A549 (cell line): ENCODE results near the gene SELP. TPM values are rescaled to one million over a fixed set of nuclear protein-coding genes. Genes with fewer than 3 reads are reported as not detected.
A peak's percentile ranks its signal among the peaks of the same experiment; 100 is the strongest.

Experiments used
- ATAC-seq, 2 experiments: fragments of 200-7000 bp in 1 of 2; fragments of >200 bp in 1 of 2; cut with Nextera tagmentation in 1 of 2; cut with Tn5 transposase in 1 of 2; 3 replicates each; pipeline versions ENCODE4 v1.8.0 to v1.9.1; 2018 to 2020; ENCODE audit warnings: mild to moderate bottlenecking in 1 of 2, moderate library complexity in 1 of 2
- CTCF ChIA-PET: fragments of 300-600 bp; sonication (Branson Sonifier 250); formaldehyde crosslinking; extraction: SDS; loops from one replicate; lab custom pipeline; 2021; ENCODE audit warnings: antibody characterized with exemption, inconsistent platforms; lab: Yijun Ruan, JAX
- POLR2A ChIA-PET: fragments of 350-600 bp; formaldehyde crosslinking; extraction: SDS; loops from one replicate; lab custom pipeline; 2021; ENCODE audit warnings: antibody characterized with exemption, inconsistent platforms; lab: Yijun Ruan, JAX
- DNase-seq, 2 experiments: peaks; one replicate each; pipeline versions ENCODE4 v3.0.0 to v3.0.0-alpha.2; 2011 to 2016; ENCODE audit warnings: low read depth in 1 of 2, low spot score in 1 of 2
- FAIRE-seq: peaks from 2 replicates; lab custom pipeline; 2011; peaks lifted over from hg19 to GRCh38; lab: Jason Lieb, UNC
- H3K27ac ChIP-seq, 2 experiments: fragments of >200 bp; sonication (Bioruptor Twin); formaldehyde crosslinking; 3 replicates each; pipeline ENCODE4 v1.5.1; 2016 to 2017
- H3K4me1 ChIP-seq: fragments of >200 bp; sonication (Bioruptor Twin); formaldehyde crosslinking; 3 replicates; pipeline ENCODE4 v1.6.1; 2016
- H3K4me2 ChIP-seq: fragments of >200 bp; sonication (Bioruptor Twin); formaldehyde crosslinking; 3 replicates; pipeline ENCODE4 v1.6.1; 2016
- H3K4me3 ChIP-seq: fragments of >200 bp; sonication (Bioruptor Twin); formaldehyde crosslinking; 3 replicates; pipeline ENCODE4 v1.5.1; 2016
- H3K9me3 ChIP-seq: fragments of >200 bp; sonication (Bioruptor Twin); formaldehyde crosslinking; 3 replicates; pipeline ENCODE4 v1.6.1; 2016
- CEBPB ChIP-seq, 2 experiments: fragments of >200 bp in 1 of 2; sonication (Bioruptor Twin) in 1 of 2; formaldehyde crosslinking in 1 of 2; IDR thresholded peaks; 2 replicates each; pipeline ENCODE4 v1.6.1; 2012 to 2016
- CHD4 ChIP-seq: fragments of 200-600 bp; sonication (generic); IDR thresholded peaks from 2 replicates; pipeline ENCODE4 v1.6.1; 2016; ENCODE audit warnings: antibody characterized with exemption, mild to moderate bottlenecking, borderline replicate concordance
- EHF ChIP-seq: fragments of 250-450 bp; sonication (Bioruptor Pico); IDR thresholded peaks from 2 replicates; pipeline ENCODE4 v1.5.0; 2020; ENCODE audit warnings: mild to moderate bottlenecking
- EHMT2 ChIP-seq: fragments of 200-600 bp; sonication (generic); IDR thresholded peaks from 2 replicates; pipeline ENCODE4 v1.6.1; 2016; ENCODE audit warnings: antibody characterized with exemption, low read depth, mild to moderate bottlenecking, moderate library complexity
- ESRRA ChIP-seq: fragments of 150-350 bp; IDR thresholded peaks from 2 replicates; pipeline ENCODE4 v1.6.1; 2014; ENCODE audit warnings: mild to moderate bottlenecking, low read length, borderline replicate concordance
- FOSB ChIP-seq: fragments of 250-450 bp; sonication (Bioruptor Pico); IDR thresholded peaks from 2 replicates; pipeline ENCODE4 v1.5.0; 2020; ENCODE audit warnings: mild to moderate bottlenecking, moderate library complexity
- HDAC2 ChIP-seq: fragments of 200-600 bp; sonication (generic); IDR thresholded peaks from 2 replicates; pipeline ENCODE4 v1.6.1; 2016
- HOXA7 ChIP-seq: fragments of 250-450 bp; sonication (Bioruptor Pico); IDR thresholded peaks from 2 replicates; pipeline ENCODE4 v1.5.0; 2020; ENCODE audit warnings: mild to moderate bottlenecking, moderate library complexity
- JUNB ChIP-seq: fragments of >200 bp; sonication (Bioruptor Twin); formaldehyde crosslinking; IDR thresholded peaks from 2 replicates; pipeline ENCODE4 v1.6.1; 2016
- KDM1A ChIP-seq: fragments of 200-600 bp; sonication (generic); IDR thresholded peaks from 2 replicates; pipeline ENCODE4 v1.6.1; 2016; ENCODE audit warnings: low read depth, mild to moderate bottlenecking
- KDM5A ChIP-seq: fragments of 200-600 bp; sonication (generic); IDR thresholded peaks from 2 replicates; pipeline ENCODE4 v1.6.1; 2016; ENCODE audit warnings: antibody characterized with exemption, mild to moderate bottlenecking
- MAFK ChIP-seq: fragments of 450-650 bp; IDR thresholded peaks from 2 replicates; pipeline ENCODE4 v1.6.1; 2014; ENCODE audit not compliant: partially characterized antibody
- MYC ChIP-seq: IDR thresholded peaks from 2 replicates; pipeline ENCODE4 v1.6.1; 2012; ENCODE audit warnings: mild to moderate bottlenecking, inconsistent platforms, low read length, improper control_type of control experiment, borderline replicate concordance
- NPAS2 ChIP-seq: fragments of 250-450 bp; sonication (Bioruptor Pico); IDR thresholded peaks from 2 replicates; pipeline ENCODE4 v1.8.0; 2022; ENCODE audit warnings: mild to moderate bottlenecking, moderate library complexity, borderline replicate concordance
- PHF8 ChIP-seq: fragments of 200-600 bp; sonication (generic); IDR thresholded peaks from 2 replicates; pipeline ENCODE4 v1.6.1; 2016; ENCODE audit warnings: low read depth, mild to moderate bottlenecking, antibody characterized with exemption, moderate library complexity, borderline replicate concordance
- POLR2A ChIP-seq: IDR thresholded peaks from 2 replicates; pipeline ENCODE4 v1.6.1; 2012; ENCODE audit warnings: mild to moderate bottlenecking, low read length
- POLR2AphosphoS2 ChIP-seq: conservative IDR thresholded peaks from 2 replicates; pipeline ENCODE4 v1.6.1; 2012; ENCODE audit warnings: low read length, improper control_type of control experiment, inconsistent platforms
- RFX5 ChIP-seq: fragments of 450-650 bp; IDR thresholded peaks from 2 replicates; pipeline ENCODE4 v1.7.1; 2014; ENCODE audit warnings: antibody characterized with exemption, mild to moderate bottlenecking, moderate library complexity
- SMC3 ChIP-seq: fragments of >200 bp; sonication (Bioruptor Twin); formaldehyde crosslinking; IDR thresholded peaks from 3 replicates; pipeline ENCODE4 v1.6.1; 2018; ENCODE audit warnings: inconsistent platforms
- SREBF2 ChIP-seq: fragments of 450-650 bp; IDR thresholded peaks from 2 replicates; pipeline ENCODE4 v1.6.1; 2014; ENCODE audit warnings: mild to moderate bottlenecking, moderate library complexity
- TFCP2L1 ChIP-seq: fragments of 250-450 bp; sonication (Bioruptor Pico); IDR thresholded peaks from 2 replicates; pipeline ENCODE4 v1.5.0; 2021; ENCODE audit warnings: mild to moderate bottlenecking
- ZNF302 ChIP-seq: fragments of 250-450 bp; sonication (Bioruptor Pico); IDR thresholded peaks from 2 replicates; pipeline ENCODE4 v1.9.0; 2021; ENCODE audit warnings: inconsistent platforms, mild to moderate bottlenecking, moderate library complexity
- ZSCAN20 ChIP-seq: fragments of 250-450 bp; sonication (Bioruptor Pico); IDR thresholded peaks from 2 replicates; pipeline ENCODE4 v1.8.0; 2022; ENCODE audit warnings: mild to moderate bottlenecking, moderate library complexity
- WGBS: methylation state at CpG from one replicate; pipeline ENCODE4 v1.1.6; 2017; ENCODE audit errors: missing lambda C conversion rate; 5-methylcytosine and 5-hydroxymethylcytosine counted together
- polyA plus RNA-seq, 4 experiments: library from polyadenylated mRNA; depleted of rRNA in 3 of 4; stranded (reverse); fragments of >200 nt; fragmentation: RNase III in 1 of 4; extraction: RNeasy Plus Mini Kit Qiagen cat#74134 plus additional on column Dnase treatment in 1 of 4; gene quantifications; 2 replicates in 3 of 4; 3 replicates in 1 of 4; pipeline ENCODE4 v1.2.3, GENCODE V29; 2011 to 2017
- TF ChIP-seq, protein P1 (sequence below): IDR thresholded peaks from 2 replicates; pipeline ENCODE4 v1.6.1; 2012
- TF ChIP-seq, protein P2 (sequence below): fragments of >200 bp; sonication (Bioruptor Twin); formaldehyde crosslinking; IDR thresholded peaks from 2 replicates; pipeline ENCODE4 v1.6.1; 2016
- TF ChIP-seq, protein P3 (sequence below): fragments of 200-600 bp; sonication (generic); IDR thresholded peaks from 2 replicates; pipeline ENCODE4 v1.6.1; 2016; ENCODE audit warnings: antibody characterized with exemption, mild to moderate bottlenecking, moderate library complexity

The SELP gene
- polyA plus RNA-seq, 2 of the 4 experiments (the other 2 are of a cell fraction), result not detected

DNA sequence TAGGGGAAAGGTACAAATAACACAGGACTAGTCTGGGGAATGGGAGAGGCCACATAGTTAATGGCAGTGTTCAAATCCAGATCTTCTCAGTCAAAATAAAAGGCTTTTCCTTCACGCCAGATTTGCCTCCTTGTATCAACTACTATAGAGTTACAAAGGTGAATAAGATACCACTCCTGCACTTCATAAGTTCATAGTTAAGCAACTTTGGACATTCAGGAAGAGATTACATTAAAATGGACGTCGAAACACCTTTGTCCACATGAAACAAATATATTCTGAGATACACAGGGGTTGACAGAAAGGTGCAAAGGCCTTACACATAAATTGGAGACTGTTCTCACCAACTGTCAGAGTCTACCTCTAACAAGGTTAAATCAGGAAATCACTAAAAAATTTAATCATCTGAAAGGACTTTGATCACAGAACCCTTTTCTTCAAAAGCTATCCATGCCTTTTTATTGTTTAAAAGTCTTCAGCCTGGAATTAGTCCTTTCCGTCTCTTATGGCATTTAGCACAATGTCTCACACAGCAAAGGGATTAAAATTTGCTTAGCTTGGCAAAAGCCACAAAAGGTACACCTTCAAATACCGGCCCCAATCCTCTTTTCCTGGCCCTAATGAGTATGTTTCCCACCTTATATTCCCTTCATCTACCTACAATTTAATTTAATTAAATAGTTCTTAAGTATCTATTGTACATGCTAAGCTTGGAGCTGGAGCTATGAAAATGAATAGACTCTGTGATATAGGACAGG lies 51.8 kb downstream of the SELP start:
- CTCF ChIA-PET, result interaction anchor here (1.1 to 1.7 kb wide), 2 partner anchors 28 to 32 kb away, joined by 3 to 4 read pairs; no protein-coding TSS in a partner anchor
- no peak for FAIRE-seq

DNA sequence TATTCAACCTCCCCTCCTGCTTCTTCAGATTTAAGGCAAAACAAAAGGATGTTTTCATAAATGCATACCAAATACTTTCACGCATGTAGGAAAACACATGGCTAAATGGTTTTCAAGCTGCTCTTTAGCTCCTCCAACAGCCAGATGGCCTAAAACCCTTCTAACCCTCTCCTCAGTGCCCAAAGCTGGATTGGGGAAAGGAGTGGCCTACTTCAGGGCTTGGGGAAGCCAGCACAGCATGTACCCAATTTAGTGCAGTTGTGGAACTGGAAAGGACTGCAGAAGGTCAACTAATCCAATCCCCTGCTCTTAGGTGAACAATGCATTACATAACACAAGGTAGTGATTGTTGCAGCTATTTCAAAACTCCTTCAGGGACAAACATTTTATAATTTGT lies 53.0 kb downstream of the SELP start:
- Histone ChIP-seq H3K9me3 (no peaks in the 10 kb centered on the region), H3K27ac (no peak overlapping the region), H3K4me2 (no peak overlapping the region), H3K4me3 (no peak overlapping the region), H3K4me1 (peaks cover 8% of the 10 kb centered on the region; the same call in 1 of the 3 replicates)
- 70% methylated on average over 1 of the region's 1 CpG for WGBS
- ATAC-seq (no peak), FAIRE-seq (no peak), DNase-seq (no peak)
- ChIA-PET CTCF (interaction anchor here (0.6 to 1.4 kb wide), 3 partner anchors 8 to 25 kb away, joined by 3 to 4 read pairs (median 3); no protein-coding TSS in a partner anchor), POLR2A (no interaction called here)
- TF ChIP-seq KDM1A, result no peak
- TF ChIP-seq NPAS2 (CRISPR knock-in tag), result no peak
- TF ChIP-seq CEBPB (IDR thresholded peaks at IDR 0.05), result no peak
- no peak for TF ChIP-seq SMC3
- TF ChIP-seq HDAC2, result no peak
- TF ChIP-seq ZSCAN20, result no peak
- TF ChIP-seq ZNF302 (CRISPR knock-in tag), result no peak
- no peak for TF ChIP-seq HOXA7
- no peak for TF ChIP-seq RFX5
- no peak for TF ChIP-seq EHMT2
- TF ChIP-seq, protein P1, sequence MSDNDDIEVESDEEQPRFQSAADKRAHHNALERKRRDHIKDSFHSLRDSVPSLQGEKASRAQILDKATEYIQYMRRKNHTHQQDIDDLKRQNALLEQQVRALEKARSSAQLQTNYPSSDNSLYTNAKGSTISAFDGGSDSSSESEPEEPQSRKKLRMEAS, result no peak
- no peak for TF ChIP-seq SREBF2
- TF ChIP-seq CHD4, result no peak

More for the DNA sequence above, 51.8 kb downstream of the SELP start:
- no peak for ATAC-seq
- no peak overlapping the region for H3K27ac ChIP-seq
- no peaks in the 10 kb centered on the region for H3K4me1 ChIP-seq
- H3K4me3 ChIP-seq, result no peak overlapping the region
- no peaks in the 10 kb centered on the region for H3K9me3 ChIP-seq
- 31% methylated on average over 5 of the region's 5 CpGs for WGBS
- POLR2A ChIA-PET, result no interaction called here
- H3K4me2 ChIP-seq, result no peak overlapping the region
- TF ChIP-seq CHD4, result no peak
- TF ChIP-seq JUNB, result no peak
- no peak for TF ChIP-seq MYC
- TF ChIP-seq RFX5, result no peak
- TF ChIP-seq FOSB (CRISPR knock-in tag), result no peak
- peak; percentile 50 for TF ChIP-seq MAFK
- TF ChIP-seq, protein P2, sequence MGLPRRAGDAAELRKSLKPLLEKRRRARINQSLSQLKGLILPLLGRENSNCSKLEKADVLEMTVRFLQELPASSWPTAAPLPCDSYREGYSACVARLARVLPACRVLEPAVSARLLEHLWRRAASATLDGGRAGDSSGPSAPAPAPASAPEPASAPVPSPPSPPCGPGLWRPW, result no peak
- TF ChIP-seq ZNF302 (CRISPR knock-in tag), result no peak
- no peak for DNase-seq

DNA sequence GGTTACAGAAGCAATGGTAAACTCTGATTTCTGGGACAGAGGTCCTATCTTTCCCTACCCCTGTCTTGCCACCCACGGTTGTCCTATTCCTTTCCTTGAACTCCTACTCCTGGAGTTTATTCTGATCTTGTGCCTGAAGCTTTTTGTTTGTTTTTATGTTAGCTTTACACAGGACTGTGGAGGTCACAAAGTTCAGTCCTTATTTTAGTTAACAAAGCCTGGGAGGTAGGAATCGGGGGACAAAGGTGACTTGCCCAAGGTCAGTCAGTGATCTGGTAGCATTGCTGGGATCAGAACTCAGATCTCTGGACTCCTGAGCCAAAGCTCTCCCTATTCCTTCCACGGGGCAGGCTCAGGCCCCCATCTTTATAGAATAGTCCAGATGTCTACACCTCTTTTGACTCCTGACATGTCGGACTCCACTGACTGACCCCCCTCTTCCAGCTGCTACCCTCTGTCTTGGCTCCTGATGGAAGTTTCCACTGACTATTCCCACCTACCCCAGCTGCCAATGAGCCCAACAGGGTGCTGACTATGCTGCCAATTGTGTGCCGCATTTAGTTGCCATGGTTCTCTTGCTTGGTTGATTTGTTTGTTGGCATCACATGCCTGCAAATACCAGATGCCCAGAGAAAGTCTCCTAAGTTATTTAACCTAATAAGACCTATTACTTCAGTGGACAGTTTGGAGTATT lies 53.5 kb downstream of the SELP start:
- no peak for FAIRE-seq
- TF ChIP-seq ZNF302 (CRISPR knock-in tag), result no peak
- TF ChIP-seq, protein P3, sequence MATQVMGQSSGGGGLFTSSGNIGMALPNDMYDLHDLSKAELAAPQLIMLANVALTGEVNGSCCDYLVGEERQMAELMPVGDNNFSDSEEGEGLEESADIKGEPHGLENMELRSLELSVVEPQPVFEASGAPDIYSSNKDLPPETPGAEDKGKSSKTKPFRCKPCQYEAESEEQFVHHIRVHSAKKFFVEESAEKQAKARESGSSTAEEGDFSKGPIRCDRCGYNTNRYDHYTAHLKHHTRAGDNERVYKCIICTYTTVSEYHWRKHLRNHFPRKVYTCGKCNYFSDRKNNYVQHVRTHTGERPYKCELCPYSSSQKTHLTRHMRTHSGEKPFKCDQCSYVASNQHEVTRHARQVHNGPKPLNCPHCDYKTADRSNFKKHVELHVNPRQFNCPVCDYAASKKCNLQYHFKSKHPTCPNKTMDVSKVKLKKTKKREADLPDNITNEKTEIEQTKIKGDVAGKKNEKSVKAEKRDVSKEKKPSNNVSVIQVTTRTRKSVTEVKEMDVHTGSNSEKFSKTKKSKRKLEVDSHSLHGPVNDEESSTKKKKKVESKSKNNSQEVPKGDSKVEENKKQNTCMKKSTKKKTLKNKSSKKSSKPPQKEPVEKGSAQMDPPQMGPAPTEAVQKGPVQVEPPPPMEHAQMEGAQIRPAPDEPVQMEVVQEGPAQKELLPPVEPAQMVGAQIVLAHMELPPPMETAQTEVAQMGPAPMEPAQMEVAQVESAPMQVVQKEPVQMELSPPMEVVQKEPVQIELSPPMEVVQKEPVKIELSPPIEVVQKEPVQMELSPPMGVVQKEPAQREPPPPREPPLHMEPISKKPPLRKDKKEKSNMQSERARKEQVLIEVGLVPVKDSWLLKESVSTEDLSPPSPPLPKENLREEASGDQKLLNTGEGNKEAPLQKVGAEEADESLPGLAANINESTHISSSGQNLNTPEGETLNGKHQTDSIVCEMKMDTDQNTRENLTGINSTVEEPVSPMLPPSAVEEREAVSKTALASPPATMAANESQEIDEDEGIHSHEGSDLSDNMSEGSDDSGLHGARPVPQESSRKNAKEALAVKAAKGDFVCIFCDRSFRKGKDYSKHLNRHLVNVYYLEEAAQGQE, result no peak
- TF ChIP-seq TFCP2L1, result no peak
- TF ChIP-seq ESRRA, result no peak
- TF ChIP-seq, protein P1, result no peak
- TF ChIP-seq PHF8, result no peak
- TF ChIP-seq POLR2AphosphoS2, result no peak
- no peak for TF ChIP-seq KDM5A
- no peak for TF ChIP-seq EHF (CRISPR knock-in tag)
- no peak for TF ChIP-seq POLR2A
- TF ChIP-seq, all 56 proteins: peak for 0
- peaks cover 13% of the 10 kb centered on the region; the same call in 1 of the 3 replicates for H3K4me1 ChIP-seq
- ChIA-PET CTCF (interaction anchor here (0.8 to 1.4 kb wide), 2 partner anchors 11 to 25 kb away, joined by 3 to 4 read pairs; no protein-coding TSS in a partner anchor), POLR2A (no interaction called here)
- no peak overlapping the region for H3K4me3 ChIP-seq
- H3K4me2 ChIP-seq, result no peak overlapping the region
- H3K9me3 ChIP-seq, result no peaks in the 10 kb centered on the region
- H3K27ac ChIP-seq, result no peak overlapping the region
- WGBS, result 42% methylated on average over 5 of the region's 5 CpGs
- no peak for DNase-seq
- ATAC-seq, result no peak
